ENCODE measurements around the gene ZNF101. TPM values are rescaled to one million over a fixed set of nuclear protein-coding genes. Genes with fewer than 3 reads are reported as not detected.
A peak's percentile ranks its signal among the peaks of the same experiment; 100 is the strongest.

The ZNF101 gene
- total and polyA plus RNA-seq, 2 donors, result 4.3 to 9.5 TPM

DNA sequence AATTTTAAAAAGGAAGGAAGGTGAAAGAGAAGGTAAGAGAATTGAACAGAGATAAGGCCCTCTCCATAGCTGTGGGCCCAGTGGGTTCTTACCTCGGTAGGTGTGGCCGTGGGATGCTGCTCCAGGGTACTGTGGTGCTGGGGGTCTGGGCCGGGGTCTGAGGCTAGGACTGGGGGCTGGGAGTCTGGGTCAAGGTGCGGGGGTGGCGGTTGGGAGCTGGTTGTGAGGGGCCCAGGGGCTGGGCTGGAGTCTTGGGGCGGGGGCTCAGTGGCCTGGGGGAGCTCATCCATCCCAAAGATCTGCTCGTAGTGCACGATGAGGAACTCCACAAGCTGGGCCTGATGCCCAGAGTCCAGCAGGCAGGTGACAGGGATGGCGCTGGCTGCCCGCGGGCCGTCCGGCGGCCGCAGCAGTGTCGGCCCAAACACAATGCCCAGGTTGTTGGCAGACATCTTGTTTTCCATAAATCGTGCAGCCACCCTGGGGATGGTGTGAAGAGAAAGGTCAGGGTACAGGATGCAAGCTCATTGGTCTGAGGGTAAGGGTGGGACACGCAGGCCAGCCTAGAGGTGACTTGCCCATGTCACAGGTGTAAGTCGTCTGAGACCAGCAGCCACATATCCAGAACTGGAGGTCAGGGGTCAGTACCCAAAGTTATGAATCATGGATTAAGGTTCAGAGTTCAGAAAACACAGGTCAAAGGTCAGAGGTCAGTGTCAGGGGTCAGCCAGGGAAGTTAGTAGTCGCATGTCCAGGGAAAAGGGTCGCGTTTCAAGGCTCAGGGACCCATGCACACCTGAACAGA, 34.7 kb upstream of the ZNF101 start:
- Histone ChIP-seq H3K4me1 (ENCODE audit: insufficient read depth) (no peaks in the 10 kb centered on the region), H3K27ac (ENCODE audit: low read depth) (no peak overlapping the region), H3K4me3 (ENCODE audit: low read depth, low read length) (no peak overlapping the region), H3K36me3 (ENCODE audit: insufficient read depth) (peaks cover 2% of the 10 kb centered on the region)
- DNase-seq (ENCODE audit: extremely low spot score), result no peak
- 95% methylated on average over 22 of the region's 22 CpGs for WGBS

DNA sequence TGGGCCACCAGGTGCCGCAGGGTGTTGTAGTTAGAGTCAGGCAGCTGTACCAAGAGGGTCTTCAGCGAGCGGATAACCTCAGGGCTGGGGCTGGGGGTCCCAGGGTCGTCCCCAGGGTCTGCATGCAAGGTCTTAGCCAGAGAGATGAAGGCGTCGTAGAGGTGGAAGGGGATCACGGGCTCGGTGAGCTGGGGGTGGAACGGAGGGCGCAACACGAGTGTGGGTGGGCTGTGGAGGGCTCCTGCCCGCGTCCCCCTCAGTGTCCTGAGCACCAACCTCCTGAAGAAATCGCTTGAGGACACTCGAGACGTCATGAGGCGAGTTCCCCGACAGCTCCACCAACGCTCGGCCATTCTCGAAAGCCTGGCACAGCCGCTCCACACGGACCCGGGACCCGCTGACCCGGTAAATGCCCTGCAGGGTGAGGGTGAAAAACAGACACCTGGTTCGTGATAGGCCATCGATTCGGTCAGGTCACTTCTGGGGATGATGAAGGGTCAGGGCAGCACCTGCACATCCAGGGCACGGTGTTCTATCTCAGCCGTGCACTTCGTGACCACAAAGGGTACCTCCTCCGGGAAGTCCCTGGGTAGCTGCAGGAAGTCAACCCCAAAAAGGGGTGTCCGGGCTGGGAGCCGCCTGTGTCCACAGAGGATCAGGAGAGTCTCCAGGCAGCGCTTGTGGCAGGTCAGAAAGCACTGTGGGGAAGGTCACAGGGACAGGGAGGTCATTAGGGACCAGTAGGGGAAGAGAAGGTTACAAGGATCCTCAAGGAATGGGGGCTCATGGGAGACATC, 33.9 kb upstream of the ZNF101 start:
- no peak overlapping the region for H3K4me3 ChIP-seq (ENCODE audit: low read depth, low read length)
- peaks cover 2% of the 10 kb centered on the region for H3K36me3 ChIP-seq (ENCODE audit: insufficient read depth)
- H3K4me1 ChIP-seq (ENCODE audit: insufficient read depth), result no peaks in the 10 kb centered on the region
- H3K27ac ChIP-seq (ENCODE audit: low read depth), result no peak overlapping the region
- no peak for DNase-seq (ENCODE audit: extremely low spot score)
- WGBS, result 96% methylated on average over 36 of the region's 36 CpGs

DNA sequence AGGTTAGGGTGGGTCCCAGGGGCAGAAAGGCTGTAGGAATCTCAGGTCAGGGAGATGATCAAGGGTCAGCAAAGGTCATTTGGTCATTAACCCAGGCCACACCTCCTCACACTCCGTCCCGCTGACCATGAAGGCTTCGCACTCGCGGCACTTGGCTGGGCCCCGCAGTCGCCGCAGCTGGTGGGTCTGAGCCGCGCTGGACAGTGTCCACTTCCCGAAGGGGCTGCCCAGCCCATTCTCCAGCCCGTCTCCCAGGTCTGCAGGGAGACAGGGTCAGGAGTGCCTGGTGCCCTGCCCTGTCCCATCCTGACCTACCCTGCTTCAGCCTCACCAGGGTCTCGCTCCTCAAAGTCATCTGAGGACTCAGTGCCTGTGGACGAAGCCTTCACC, 33.3 kb upstream of the ZNF101 start:
- peaks cover 2% of the 10 kb centered on the region for H3K36me3 ChIP-seq (ENCODE audit: insufficient read depth)
- WGBS, result 96% methylated on average over 14 of the region's 14 CpGs
- H3K27ac ChIP-seq (ENCODE audit: low read depth), result no peak overlapping the region
- no peak overlapping the region for H3K4me3 ChIP-seq (ENCODE audit: low read depth, low read length)
- H3K4me1 ChIP-seq (ENCODE audit: insufficient read depth), result no peaks in the 10 kb centered on the region
- no peak for DNase-seq (ENCODE audit: extremely low spot score)

DNA sequence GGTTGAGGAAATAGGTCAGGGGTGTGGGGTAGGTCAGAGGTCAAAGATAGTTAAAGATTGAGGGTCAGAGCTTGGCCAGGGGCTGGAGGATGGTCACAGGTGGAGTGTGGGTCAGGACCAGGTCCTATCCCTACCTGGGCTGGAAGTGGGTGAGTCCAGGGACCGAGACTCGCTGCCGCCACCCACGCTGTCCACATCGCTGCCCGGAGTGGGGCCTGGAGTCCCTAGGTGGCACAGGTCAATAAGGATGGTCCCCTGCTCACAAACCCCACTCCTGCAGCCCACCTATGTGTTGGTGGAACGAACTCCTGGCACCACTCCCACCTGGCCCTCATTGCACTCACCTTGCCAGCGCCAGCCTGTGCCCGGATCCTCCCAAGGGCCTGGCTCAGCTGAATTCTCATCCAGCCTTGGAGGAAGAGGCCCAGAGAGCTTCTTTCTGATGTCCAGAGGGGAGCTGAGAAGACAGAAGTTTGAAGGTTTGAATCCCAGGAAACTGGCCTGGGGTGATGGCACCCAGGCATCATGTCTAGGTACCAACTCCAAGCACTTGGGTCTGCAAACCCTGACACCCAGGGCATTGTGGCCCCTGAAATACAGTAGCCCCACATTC, 32.0 kb upstream of the ZNF101 start:
- Histone ChIP-seq H3K4me3 (ENCODE audit: low read depth, low read length) (no peak overlapping the region), H3K36me3 (ENCODE audit: insufficient read depth) (peaks cover 2% of the 10 kb centered on the region), H3K4me1 (ENCODE audit: insufficient read depth) (no peaks in the 10 kb centered on the region), H3K27ac (ENCODE audit: low read depth) (no peak overlapping the region)
- WGBS, result 95% methylated on average over 9 of the region's 9 CpGs
- DNase-seq (ENCODE audit: extremely low spot score), result no peak

DNA sequence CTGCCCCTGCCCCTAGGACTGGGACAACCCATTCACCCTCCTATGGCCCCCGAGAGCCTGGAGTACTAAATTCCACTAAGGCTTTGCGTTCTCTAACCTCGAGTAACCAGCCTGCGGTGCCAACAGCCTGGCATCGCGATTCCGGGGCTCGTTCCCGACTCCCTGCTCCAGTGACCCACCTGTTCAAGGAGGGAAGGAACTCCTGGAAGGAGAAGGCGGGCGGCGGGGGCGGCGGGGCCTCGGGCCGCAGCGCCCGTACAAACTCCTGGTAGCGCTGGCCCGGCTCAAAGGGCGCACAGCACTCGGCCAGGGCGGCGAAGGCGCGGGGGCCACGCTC, 31.5 kb upstream of the ZNF101 start:
- Histone ChIP-seq H3K27ac (ENCODE audit: low read depth) (no peak overlapping the region), H3K4me3 (ENCODE audit: low read depth, low read length) (no peak overlapping the region), H3K4me1 (ENCODE audit: insufficient read depth) (no peaks in the 10 kb centered on the region), H3K36me3 (ENCODE audit: insufficient read depth) (peaks cover 2% of the 10 kb centered on the region)
- DNase-seq (ENCODE audit: extremely low spot score), result no peak
- 80% methylated on average over 27 of the region's 27 CpGs for WGBS

DNA sequence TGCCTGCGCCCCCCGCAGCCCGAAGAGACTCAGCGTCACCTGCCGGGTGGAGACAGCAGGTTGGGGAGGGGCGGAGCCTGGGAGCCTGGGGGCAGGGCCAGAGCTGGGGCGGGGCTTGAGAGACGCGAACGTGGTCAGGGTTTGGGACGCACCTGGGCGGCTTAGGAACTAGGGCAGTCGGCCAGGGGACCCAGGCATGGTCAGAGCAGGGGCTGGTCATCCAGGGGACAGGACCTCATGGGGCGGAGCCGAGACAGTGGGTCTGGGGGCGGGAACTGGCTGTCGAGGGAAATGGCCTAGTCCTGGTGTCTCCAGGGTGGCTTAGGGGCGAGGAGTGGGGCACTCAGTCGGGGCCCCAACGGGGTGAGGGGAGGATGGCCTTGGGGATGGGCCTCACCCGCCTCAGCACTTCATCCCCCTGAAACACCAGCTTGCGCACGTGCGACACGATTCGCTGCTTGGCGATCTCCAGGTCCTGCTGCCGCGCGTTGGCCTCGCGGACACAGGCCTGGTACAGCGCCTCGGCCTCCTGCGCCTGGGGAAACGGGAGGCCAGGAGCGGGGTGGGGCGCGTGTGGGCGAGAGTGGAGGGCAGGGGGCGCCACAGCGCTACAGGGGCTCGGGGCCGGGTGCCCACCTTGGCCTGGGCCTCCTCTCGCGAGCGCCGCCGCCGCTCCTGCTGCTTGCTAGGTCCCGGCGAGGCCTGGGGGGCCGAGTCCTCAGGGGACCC, 31.0 kb upstream of the ZNF101 start:
- Histone ChIP-seq H3K4me1 (ENCODE audit: insufficient read depth) (no peaks in the 10 kb centered on the region), H3K27ac (ENCODE audit: low read depth) (no peak overlapping the region), H3K36me3 (ENCODE audit: insufficient read depth) (peaks cover 2% of the 10 kb centered on the region), H3K4me3 (ENCODE audit: low read depth, low read length) (no peak overlapping the region)
- 72% methylated on average over 53 of the region's 53 CpGs for WGBS
- DNase-seq (ENCODE audit: extremely low spot score), result no peak

DNA sequence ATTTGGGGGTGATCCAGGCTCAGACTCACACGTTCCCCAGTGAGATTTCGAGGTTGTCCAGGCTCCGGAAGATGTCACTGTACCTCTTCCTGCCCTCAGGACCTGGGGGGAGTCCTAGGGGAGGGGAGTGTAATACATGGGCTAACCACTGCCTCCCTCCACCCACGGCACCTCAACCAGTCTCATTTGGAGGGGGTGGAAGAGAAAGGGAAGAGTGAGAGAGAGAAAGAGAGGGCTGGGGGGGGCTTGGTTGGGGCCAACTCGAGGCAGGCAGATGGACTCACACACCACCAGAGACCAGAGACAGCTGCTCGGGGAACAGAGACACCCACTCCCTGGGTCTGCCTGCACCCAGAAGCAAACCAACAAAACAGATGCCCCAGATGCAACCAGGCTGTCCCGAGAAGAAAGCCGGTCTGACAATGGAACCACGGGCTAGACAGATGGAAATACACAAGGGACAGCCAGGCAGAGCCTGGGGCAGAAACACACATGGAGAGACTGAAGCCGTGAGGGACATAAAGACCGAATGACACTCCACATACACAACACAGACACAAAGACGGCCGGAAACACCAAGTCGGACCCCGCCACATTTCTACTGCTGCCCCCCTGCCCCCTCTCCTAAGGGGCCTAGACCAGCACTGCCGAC, 26.0 kb upstream of the ZNF101 start:
- 28% methylated on average over 16 of the region's 16 CpGs for WGBS
- Histone ChIP-seq H3K4me3 (ENCODE audit: low read depth, low read length) (peak overlapping the region; percentile 69), H3K36me3 (ENCODE audit: insufficient read depth) (peaks cover 4% of the 10 kb centered on the region), H3K4me1 (ENCODE audit: insufficient read depth) (no peaks in the 10 kb centered on the region), H3K27ac (ENCODE audit: low read depth) (no peak overlapping the region)
- no peak for DNase-seq (ENCODE audit: extremely low spot score)

DNA sequence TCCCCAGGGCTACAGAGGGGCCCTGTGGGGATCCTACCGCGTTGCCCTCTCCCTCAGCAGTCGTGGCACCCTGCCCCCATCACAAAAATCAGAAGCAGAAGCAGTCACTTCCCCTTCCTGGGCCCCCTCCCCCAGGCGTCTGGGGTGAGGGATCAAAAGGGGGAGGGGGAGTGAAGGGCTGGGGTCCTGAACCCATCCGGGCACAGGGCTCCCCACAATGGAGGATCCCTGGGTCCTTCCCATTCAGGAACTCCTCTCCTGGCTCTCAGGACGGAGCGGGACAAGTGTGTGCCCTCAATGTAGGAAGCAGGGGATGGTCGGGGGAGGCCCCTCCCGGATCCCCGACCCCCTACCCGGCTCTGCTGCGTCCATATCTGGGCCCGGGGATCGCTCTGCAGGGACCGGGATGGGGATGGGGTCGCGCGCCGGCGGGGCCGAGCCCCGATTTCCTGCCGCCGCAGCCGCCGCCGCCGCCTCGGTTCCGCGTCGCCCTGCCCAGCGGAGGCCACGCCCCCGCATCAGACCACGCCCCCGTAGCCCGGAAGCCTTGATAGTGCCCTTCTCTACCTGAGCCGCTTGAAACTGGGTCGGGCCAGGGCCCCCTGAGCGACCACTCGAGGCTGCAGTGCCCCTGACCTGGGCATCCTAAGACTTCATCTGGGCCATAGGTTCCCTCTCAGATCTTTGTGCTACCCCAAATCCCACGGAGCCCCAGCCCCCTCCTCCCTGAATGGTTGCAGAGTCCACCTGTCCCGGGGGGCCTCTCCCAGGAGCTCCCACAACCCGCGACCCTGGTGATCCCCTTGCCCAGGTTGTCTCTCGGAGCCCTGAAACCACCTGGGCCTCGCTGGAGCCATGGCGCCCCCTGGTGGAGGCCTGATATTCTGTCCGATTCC, 25.2 kb upstream of the ZNF101 start, which contains the start of gene GMIP:
GMIP (minus strand) TSS at position 500 of the 896 bp plus-strand sequence; CDS start at position 372, 128 bp downstream.
- Histone ChIP-seq H3K4me3 (ENCODE audit: low read depth, low read length) (peak within 1 kb of the TSS; percentile 69), H3K4me1 (ENCODE audit: insufficient read depth) (no peaks in the 10 kb centered on the region), H3K27ac (ENCODE audit: low read depth) (no peak within 1 kb of the TSS), H3K36me3 (ENCODE audit: insufficient read depth) (peaks cover 4% of the 10 kb centered on the region)
- under 1% methylated on average over 50 of the region's 50 CpGs for whole genome bisulfite sequencing
- DNase-seq (ENCODE audit: extremely low spot score), result no peak

DNA sequence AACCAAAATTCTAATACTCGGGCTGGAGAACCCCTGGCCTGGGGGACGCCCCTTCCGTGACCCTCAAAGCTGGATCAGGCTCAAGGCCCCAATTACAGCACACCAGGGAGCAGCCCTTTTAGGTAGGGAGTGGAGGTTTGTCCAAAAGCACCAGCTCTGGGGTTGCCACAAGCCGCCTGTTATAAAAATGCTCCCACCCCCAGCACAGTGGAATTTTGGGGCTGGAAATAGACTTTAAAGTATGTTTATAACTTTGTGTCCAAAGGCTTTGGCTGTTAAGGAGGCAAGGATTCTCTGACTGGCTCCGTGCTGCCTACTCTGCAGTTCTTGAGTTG, 24.6 kb upstream of the ZNF101 start:
- peak overlapping the region; percentile 69 for H3K4me3 ChIP-seq (ENCODE audit: low read depth, low read length)
- H3K4me1 ChIP-seq (ENCODE audit: insufficient read depth), result no peaks in the 10 kb centered on the region
- peaks cover 4% of the 10 kb centered on the region for H3K36me3 ChIP-seq (ENCODE audit: insufficient read depth)
- H3K27ac ChIP-seq (ENCODE audit: low read depth), result no peak overlapping the region
- no peak for DNase-seq (ENCODE audit: extremely low spot score)
- WGBS, result 21% methylated on average over 5 of the region's 5 CpGs

DNA sequence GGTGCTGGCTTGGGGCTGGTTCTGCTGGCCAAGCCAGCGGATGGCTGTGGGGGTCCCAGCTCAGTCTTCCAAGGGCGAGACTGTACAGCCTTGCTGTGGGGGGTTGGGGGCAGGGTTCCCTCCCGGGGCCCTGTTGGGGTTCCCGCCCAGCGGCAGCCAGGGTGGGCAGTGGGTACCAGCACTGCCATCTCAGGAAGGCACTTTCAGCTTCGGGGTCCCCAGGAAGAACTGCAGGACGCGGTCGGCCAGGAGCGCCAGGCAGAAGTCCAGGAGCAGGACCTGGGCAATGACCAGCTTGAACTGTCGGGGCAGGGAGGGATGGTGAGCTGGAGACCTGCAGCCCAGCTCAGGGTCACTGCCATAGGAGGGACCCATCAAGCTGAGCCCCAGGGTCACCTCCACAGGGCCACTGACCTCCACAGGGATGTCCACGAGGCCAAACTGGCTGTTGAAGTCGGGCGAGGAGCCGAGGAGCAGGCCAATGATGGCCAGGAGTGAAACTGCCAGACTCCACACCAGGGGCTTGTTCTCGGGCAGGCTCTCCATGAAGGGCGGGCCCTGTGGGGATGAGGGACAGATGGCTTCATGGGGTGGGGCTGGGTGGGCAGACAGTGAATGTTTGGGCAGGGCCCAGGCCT, 23.3 kb upstream of the ZNF101 start:
- Histone ChIP-seq H3K4me3 (ENCODE audit: low read depth, low read length) (no peak overlapping the region), H3K4me1 (ENCODE audit: insufficient read depth) (no peaks in the 10 kb centered on the region), H3K36me3 (ENCODE audit: insufficient read depth) (peaks cover 4% of the 10 kb centered on the region), H3K27ac (ENCODE audit: low read depth) (no peak overlapping the region)
- no peak for DNase-seq (ENCODE audit: extremely low spot score)
- WGBS, result 93% methylated on average over 17 of the region's 17 CpGs

DNA sequence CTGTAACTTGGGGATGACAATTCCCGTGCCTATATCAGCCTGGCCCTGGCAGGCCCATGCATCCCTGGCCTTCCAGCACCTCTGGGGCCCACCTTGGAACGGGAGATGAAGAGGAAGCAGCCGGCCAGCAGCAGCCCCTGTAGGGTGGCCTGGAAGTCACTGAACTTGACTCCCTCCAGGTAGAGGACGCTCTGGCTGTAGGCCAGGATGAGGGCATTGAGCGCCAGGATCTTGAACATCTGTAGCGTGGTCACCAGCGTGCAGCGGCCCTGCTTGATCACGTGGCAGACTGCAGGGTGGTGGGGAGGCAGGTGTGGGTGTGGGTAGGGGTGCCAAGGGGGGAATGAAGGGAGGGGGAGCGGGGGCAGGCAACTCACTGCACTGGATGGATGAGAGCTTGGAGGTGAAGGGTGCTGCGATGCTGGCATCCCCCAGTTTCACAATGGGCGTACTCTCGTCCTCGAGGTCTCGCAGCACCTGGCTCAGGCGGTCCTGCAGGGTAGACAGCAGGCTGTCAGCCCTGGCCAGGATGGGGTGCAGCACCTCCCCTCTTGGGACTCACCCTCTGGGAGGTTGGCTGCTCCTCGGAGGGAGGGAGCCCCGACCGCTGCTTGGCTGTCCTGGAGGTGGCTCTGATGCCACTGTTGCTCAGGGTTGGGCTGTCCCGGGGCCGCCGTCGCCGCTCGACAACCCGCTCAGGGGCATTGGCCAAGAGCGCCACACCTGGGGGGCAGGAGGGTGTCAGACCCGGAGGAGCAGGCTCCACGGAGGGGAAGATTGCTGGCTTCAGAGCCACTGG, 21.4 kb upstream of the ZNF101 start:
- no peaks in the 10 kb centered on the region for H3K4me1 ChIP-seq (ENCODE audit: insufficient read depth)
- no peak overlapping the region for H3K4me3 ChIP-seq (ENCODE audit: low read depth, low read length)
- WGBS, result 93% methylated on average over 29 of the region's 29 CpGs
- peaks cover 4% of the 10 kb centered on the region for H3K36me3 ChIP-seq (ENCODE audit: insufficient read depth)
- no peak for DNase-seq (ENCODE audit: extremely low spot score)
- H3K27ac ChIP-seq (ENCODE audit: low read depth), result no peak overlapping the region

Measured in urinary bladder (tissue), 4 donors.